HG03108 (cell line): ENCODE measurements around the gene EXOSC2.
"Not testable (repeated sequence)": the region's sequence is repeated elsewhere in the genome, so short reads cannot be mapped to it uniquely, and the experiment has no call there.

Experiments
- ATAC-seq: cut with Tn5 transposase; IDR thresholded peaks from one replicate; pipeline ENCODE4 v1.9.1; 2021; ENCODE audit warnings: moderate library complexity; ENCODE audit not compliant: unreplicated experiment

Gene EXOSC2

DNA sequence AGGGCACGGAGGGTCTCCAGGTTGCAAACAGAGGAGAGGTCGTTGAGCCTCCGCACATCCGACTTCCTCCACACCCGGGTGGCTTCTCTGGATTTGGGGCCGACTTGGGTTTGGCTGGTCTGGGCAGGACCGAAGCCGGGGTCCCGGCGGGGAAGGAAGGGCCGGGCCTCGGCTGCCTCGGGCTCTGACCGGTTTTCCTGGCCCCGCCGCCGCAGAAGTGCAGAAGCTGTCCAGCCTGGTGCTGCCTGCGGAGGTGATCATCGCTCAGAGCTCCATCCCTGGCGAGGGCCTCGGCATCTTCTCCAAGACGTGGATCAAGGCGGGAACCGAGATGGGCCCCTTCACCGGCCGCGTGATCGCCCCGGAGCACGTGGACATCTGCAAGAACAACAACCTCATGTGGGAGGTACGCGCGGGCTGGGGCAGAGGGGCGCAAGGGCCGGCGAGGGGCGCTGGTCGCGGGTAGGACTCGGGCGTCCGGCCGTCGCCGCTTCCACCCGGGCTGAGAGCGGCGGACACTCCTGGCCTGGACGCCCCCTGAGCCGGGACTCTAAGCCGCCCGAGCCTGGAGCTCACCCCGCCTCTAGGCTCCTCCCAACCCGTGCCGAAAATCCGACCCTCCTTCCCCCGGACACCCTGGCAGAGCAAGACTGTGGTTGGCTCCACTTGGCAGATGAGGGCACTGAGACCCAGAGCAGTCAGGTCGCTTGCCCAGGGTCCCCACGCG is 27.0 kb upstream of the EXOSC2 start:
- ATAC-seq: no peak

GRCh38 chr9:130667120-130667435 is 26.5 kb upstream of the EXOSC2 start:
- ATAC-seq: no peak

DNA sequence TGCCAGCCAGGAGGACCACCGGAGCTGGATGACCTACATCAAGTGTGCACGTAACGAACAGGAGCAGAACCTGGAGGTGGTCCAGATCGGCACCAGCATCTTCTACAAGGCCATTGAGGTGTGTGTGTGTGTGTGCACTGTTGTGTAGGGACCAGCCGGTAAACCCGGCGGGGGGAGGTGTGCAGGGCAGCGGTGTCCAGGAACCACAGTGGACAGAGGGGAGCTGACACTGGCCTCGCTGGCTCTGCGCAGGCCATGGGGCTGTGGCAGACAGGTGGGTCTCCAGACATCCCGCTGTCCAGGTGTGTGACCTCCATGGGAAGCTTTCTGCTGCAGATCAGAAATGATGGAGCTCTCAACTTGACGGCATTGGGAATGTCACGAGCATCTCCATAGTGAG is 25.4 kb upstream of the EXOSC2 start:
- ATAC-seq: no peak

GRCh38 chr9:130668659-130669058 is 24.9 kb upstream of the EXOSC2 start:
- no peak for ATAC-seq

GRCh38 chr9:130669965-130670364 is 23.6 kb upstream of the EXOSC2 start:
- ATAC-seq: no peak

DNA sequence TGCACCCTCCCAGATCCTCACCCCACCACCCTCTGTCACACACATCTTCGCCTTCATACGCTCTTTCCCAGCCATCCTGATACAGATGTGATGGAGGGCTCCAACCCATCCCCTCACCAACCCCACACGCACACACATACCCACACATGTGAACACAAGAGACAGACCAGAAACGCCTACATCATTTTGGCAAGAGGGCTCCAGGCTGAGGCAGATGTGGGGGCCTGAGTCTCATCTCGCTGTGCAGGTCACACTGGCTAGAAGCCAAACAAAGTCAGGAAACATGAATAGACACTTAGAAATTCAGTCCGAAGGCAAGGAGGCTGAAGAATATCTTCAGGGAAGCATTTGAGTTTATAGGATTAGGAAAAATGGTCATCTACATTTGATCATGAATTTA is 22.9 kb upstream of the EXOSC2 start:
- ATAC-seq: no peak

DNA sequence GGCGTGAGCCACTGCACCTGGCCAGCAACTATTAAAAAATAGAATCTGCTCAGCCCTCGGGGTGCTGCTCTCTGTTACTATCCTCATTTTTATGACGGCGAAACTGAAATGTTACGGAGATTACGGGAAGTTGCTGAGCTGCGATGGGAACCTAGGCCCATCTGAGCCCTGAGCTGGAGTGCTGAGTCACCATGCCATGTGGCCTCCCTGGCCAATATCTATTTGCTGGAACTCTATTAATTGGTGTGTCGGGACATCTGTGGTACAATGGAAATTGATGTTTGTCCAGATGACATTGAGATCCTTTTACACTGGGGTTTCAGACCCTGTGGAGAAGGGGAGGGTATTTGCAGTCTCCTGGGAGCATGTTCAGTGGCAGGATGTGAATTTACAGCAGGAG is 21.1 kb upstream of the EXOSC2 start:
- no peak for ATAC-seq

DNA sequence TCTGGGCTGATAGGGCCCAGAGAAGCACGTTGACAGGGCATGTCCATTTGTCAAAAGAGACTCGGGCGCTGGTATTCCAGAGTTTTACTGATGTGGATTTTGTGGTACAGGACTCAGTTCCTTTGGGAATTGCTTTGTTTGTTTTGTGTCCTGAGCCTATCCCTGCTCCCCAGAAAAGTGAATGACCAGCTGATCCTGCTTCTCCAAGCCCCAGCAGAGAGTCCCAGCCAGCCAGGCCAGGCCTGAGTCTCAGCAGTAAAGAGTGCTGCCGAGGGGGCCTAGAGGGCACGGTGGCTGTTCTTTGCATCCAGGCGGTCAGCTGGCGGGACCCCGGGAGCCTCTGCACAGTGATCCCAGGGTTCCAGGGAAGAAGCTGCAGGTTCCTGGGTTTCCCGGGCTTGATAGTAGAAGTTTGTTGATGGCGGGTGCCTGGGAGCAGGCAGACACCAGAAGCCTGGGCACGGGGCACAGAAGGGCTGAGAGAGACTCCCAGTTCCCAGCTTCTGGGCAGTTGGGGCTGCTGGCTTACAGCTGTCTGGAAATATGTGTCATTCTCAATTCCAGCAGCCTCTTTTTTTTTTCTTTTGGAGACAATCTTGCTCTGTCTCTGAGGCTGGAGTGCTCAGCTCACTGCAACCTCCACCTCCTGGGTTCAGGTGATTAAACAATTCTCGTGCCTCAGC is 20.5 kb upstream of the EXOSC2 start:
- no peak for ATAC-seq

- no peak for ATAC-seq
Measured at GRCh38 chr9:130675396-130675795, 18.2 kb upstream of the EXOSC2 start.

GRCh38 chr9:130677252-130677651 is 16.3 kb upstream of the EXOSC2 start:
- ATAC-seq: no peak

DNA sequence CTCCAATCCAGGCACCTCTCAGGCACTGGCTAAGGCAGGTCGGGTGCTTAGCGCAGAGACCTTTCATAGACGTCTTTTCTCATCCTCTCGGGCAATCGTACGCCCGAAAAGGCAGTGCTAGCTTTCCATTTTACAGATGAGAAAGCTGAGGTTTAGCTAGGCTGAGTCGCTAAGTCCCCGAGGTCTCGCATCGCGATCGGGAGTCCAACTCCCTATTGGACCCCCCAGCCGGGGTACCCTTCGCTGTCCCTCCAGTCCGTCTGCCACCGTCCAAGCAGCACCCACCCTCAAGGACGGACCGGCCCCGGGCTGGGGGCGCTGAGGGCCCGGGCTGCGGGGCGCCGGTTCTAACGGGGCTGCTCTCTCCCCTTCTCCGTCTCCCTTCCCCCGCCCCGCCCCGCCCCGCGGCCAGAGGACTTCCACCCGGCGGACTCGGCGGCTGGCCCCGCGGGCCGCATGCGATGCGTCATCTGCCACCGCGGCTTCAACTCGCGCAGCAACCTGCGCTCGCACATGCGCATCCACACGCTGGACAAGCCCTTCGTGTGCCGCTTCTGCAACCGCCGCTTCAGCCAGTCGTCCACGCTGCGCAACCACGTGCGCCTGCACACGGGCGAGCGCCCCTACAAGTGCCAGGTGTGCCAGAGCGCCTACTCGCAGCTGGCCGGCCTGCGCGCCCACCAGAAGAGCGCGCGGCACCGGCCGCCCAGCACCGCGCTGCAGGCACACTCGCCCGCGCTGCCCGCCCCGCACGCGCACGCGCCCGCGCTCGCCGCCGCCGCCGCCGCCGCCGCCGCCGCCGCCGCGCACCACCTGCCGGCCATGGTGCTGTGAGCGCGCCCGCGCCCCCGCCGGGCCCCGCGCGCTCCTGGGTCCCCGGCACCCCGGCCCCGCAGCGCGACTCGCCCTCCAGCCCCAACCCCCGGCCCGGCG is 12.5 kb upstream of the EXOSC2 start:
- ATAC-seq: no peak

GRCh38 chr9:130681769-130682420 is 11.7 kb upstream of the EXOSC2 start:
- no peak for ATAC-seq

GRCh38 chr9:130682421-130683121 is 11.0 kb upstream of the EXOSC2 start:
- no peak for ATAC-seq

- no peak for ATAC-seq
Measured at GRCh38 chr9:130685104-130685503, 8.5 kb upstream of the EXOSC2 start.

- not testable (repeated sequence) for ATAC-seq
Measured at GRCh38 chr9:130685945-130686344, 7.6 kb upstream of the EXOSC2 start.

DNA sequence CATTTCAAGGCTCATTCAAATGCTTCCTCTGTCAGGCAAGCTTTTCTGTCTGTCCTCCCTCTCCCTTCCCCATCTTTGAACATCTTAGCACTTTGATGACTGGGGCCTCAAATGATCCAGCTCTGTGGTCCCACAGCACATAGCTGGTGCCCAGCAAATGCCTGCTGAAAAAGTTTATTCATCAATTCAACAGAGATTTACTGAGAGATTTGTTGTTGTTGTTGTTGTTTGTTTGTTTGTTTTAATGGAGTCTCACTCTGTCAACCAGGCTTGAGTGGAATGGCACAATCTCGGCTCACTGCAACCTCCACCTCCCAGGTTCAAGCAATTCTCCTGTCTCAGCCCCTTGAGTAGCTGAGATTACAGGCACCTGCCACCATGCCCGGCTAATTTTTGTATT is 6.0 kb upstream of the EXOSC2 start:
- ATAC-seq: no peak

DNA sequence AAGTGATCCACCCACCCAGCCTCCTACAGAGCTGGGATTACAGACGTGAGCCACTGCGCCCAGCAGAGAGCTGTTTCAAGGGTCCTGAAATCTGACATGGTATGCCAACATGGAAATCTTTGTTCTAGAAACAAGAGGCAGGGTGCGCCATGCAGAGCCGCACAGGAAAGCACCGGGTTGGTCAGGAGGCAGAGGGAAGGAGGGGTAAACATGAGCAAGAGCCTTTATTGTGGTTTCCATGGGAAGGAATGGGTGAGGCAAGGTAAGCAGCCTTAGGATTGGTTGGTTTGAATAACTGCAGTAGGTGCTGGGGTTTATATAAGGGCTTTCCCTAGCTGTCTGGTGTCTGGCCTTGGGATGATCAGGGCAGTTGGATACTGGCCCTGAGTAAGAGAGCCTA is 5.5 kb upstream of the EXOSC2 start:
- no peak for ATAC-seq

DNA sequence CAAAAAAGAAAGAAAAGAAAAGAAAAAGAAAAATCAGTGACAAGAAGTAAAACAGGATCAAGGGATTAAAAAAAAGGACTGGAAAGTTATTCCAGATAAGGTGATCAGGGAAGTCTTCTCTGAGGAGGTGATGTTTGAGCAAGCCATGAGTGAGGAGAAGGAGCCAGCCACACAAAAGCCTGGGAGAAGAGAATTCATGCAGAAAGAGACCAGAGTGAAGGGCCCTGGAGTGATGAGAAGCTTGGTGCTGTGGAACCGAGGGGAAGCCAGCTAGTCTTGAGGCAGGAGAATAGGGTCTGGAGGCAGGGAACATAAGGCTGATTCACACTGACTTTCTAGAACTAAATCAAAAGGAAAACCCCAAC is 4.0 kb upstream of the EXOSC2 start:
- no peak for ATAC-seq

DNA sequence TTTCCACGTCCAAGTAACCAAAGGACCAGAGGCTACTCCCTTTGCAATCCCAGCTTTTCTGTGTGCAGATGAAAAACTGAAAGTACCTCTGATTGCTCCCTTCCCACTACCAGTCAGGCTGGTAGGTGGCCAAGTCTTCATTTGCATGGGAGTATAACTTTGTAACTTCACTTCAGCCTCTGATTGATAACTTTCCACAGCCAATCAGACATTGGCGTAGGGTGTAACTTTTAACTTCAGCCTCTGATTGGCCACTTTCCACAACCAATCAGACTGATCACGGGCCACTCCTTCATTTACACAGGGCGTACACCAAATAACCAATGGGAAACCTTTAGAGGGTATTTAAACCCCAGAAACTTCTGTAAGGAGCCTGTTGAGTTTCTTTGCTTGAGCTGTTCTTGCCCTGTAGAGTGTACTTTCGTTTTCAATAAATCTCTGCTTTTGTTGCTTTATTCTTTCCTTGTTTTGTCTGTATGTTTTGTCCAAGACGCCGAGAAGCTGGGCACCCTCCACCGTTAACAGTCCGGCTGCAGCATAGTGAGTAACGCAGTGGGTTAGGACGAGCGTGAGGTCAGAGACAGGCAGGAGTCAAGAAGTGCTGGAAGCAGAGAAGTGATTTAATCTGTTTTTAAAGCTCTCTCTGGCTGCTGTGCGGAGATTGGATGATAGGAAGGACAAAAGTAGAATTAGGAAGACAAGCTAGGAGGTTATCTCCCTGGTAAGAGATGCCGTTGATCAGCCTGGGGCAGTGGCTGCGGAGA is 3.5 kb upstream of the EXOSC2 start:
- ATAC-seq: no peak

GRCh38 chr9:130692321-130692720 is 1.3 kb upstream of the EXOSC2 start:
- no peak for ATAC-seq
